GM12878 (cell line): ENCODE results near the gene OMG. TPM values are rescaled to one million over a fixed set of nuclear protein-coding genes. Genes with fewer than 3 reads are reported as not detected.

Source experiments
- ATAC-seq: fragments of 200-7000 bp; cut with Tn5 transposase; 3 replicates; pipeline ENCODE4 v1.9.1; 2020; ENCODE audit warnings: mild to moderate bottlenecking, moderate library complexity
- BruUV-seq: library from RNA; stranded (reverse); fragments of 400-500 nt; replicated peaks from 2 replicates; lab custom pipeline; 2021; lab: Mats Ljungman, UMichigan
- CTCF ChIA-PET: fragments of 300-600 bp; sonication (Branson Sonifier 250); formaldehyde crosslinking; extraction: SDS; loops from one replicate; lab custom pipeline; 2021; ENCODE audit warnings: inconsistent platforms; lab: Yijun Ruan, JAX
- POLR2A ChIA-PET: fragments of 350-600 bp; formaldehyde crosslinking; extraction: SDS; loops from one replicate; lab custom pipeline; 2021; ENCODE audit warnings: inconsistent platforms; lab: Charles Lee
- RAD21 ChIA-PET: fragments of 300-600 bp; sonication (Branson Sonifier 250); formaldehyde crosslinking; loops from one replicate; lab custom pipeline; 2023; ENCODE audit warnings: antibody characterized with exemption; ENCODE audit not compliant: unreplicated experiment; lab: Charles Lee
- SMC1A ChIA-PET: fragments of 300-600 bp; sonication (Branson Sonifier 250); formaldehyde crosslinking; loops from one replicate; lab custom pipeline; 2023; ENCODE audit not compliant: unreplicated experiment, uncharacterized antibody; lab: Charles Lee
- DNase-seq: peaks from one replicate; pipeline ENCODE4 v3.0.0-alpha.2; 2011; ENCODE audit warnings: low read depth, low spot score
- FAIRE-seq: peaks from 3 replicates; lab custom pipeline; 2011; peaks lifted over from hg19 to GRCh38; lab: Jason Lieb, UNC
- H2AFZ ChIP-seq: 2 replicates; pipeline ENCODE4 v1.6.0; 2011; ENCODE audit warnings: low read depth, low read length, control low read depth; ENCODE audit not compliant: control insufficient read depth
- H3K27ac ChIP-seq: 2 replicates; pipeline ENCODE4 v1.5.1; 2011; ENCODE audit warnings: control low read depth; ENCODE audit not compliant: control insufficient read depth, insufficient read depth
- H3K27me3 ChIP-seq, 2 experiments: replicated peaks in 1 of 2; 2 replicates each; pipeline versions ENCODE4 v1.6.0 to v1.6.1; 2011; ENCODE audit warnings: low read length in 1 of 2; ENCODE audit not compliant: control insufficient read depth in 2 of 2, insufficient read depth in 2 of 2
- H3K36me3 ChIP-seq, 2 experiments: 2 replicates each; pipeline ENCODE4 v1.5.1; 2011; ENCODE audit warnings: low read length in 1 of 2; ENCODE audit not compliant: control insufficient read depth in 2 of 2, insufficient read depth in 2 of 2
- H3K4me1 ChIP-seq: 2 replicates; pipeline ENCODE4 v1.6.1; 2011; ENCODE audit warnings: mild to moderate bottlenecking, low read length, moderate library complexity, mixed read lengths; ENCODE audit not compliant: control insufficient read depth, insufficient read depth
- H3K4me2 ChIP-seq: 2 replicates; pipeline ENCODE4 v1.6.0; 2011; ENCODE audit warnings: control low read depth; ENCODE audit not compliant: control insufficient read depth, insufficient read depth
- H3K4me3 ChIP-seq: fragments of 200-600 bp; sonication (generic); 2 replicates; pipeline ENCODE4 v1.5.1; 2016
- H3K79me2 ChIP-seq: 2 replicates; pipeline ENCODE4 v1.6.0; 2011; ENCODE audit warnings: low read length; ENCODE audit not compliant: control insufficient read depth, insufficient read depth
- H3K9ac ChIP-seq: 2 replicates; pipeline ENCODE4 v1.8.0; 2011; ENCODE audit warnings: low read length, control low read depth, mixed read lengths; ENCODE audit not compliant: control insufficient read depth, insufficient read depth
- H3K9me3 ChIP-seq: replicated peaks from 3 replicates; pipeline ENCODE4 v1.5.1; 2011; ENCODE audit warnings: mild to moderate bottlenecking, low read length; ENCODE audit not compliant: control insufficient read depth, insufficient read depth
- H4K20me1 ChIP-seq: 2 replicates; pipeline ENCODE4 v1.6.0; 2011; ENCODE audit not compliant: control insufficient read depth, insufficient read depth
- BACH1 ChIP-seq: fragments of 450-650 bp; IDR thresholded peaks from 2 replicates; pipeline ENCODE4 v1.6.1; 2017; ENCODE audit warnings: mild to moderate bottlenecking, borderline replicate concordance
- CBX5 ChIP-seq: sonication (generic); IDR thresholded peaks from 2 replicates; pipeline ENCODE4 v1.6.1; 2016; ENCODE audit warnings: low read depth, moderate library complexity, mild to moderate bottlenecking, inconsistent platforms
- CHD4 ChIP-seq: fragments of 200-600 bp; sonication (generic); IDR thresholded peaks from 2 replicates; pipeline ENCODE4 v1.6.1; 2016; ENCODE audit warnings: mild to moderate bottlenecking
- CREB1 ChIP-seq: IDR thresholded peaks from 2 replicates; pipeline ENCODE4 v1.6.1; 2012; ENCODE audit warnings: low read depth, mild to moderate bottlenecking, inconsistent platforms
- GABPA ChIP-seq: IDR thresholded peaks from 2 replicates; pipeline ENCODE4 v1.6.1; 2014; ENCODE audit warnings: antibody characterized with exemption, low read depth, mild to moderate bottlenecking, inconsistent platforms
- JUND ChIP-seq: IDR thresholded peaks from 2 replicates; pipeline ENCODE4 v1.6.1; 2012; ENCODE audit warnings: low read depth, mild to moderate bottlenecking, low read length, improper control_type of control experiment, moderate library complexity
- KDM1A ChIP-seq: fragments of 200-600 bp; sonication (generic); IDR thresholded peaks from 2 replicates; pipeline ENCODE4 v1.6.1; 2016; ENCODE audit warnings: borderline replicate concordance
- KLF5 ChIP-seq: fragments of 450-650 bp; IDR thresholded peaks from 2 replicates; pipeline ENCODE4 v1.6.1; 2014; ENCODE audit warnings: mild to moderate bottlenecking; ENCODE audit not compliant: partially characterized antibody
- NFYB ChIP-seq: IDR thresholded peaks from 2 replicates; pipeline ENCODE4 v1.6.1; 2011; ENCODE audit warnings: low read depth, mild to moderate bottlenecking, low read length, improper control_type of control experiment, moderate library complexity; ENCODE audit not compliant: insufficient read depth
- NRF1 ChIP-seq: conservative IDR thresholded peaks from 2 replicates; pipeline ENCODE4 v1.6.1; 2011; ENCODE audit warnings: mild to moderate bottlenecking, low read depth, low read length, improper control_type of control experiment
- YY1 ChIP-seq: IDR thresholded peaks from 2 replicates; pipeline ENCODE4 v1.6.1; 2011; ENCODE audit warnings: low read depth, mild to moderate bottlenecking, low read length
- ZNF217 ChIP-seq: fragments of 450-650 bp; IDR thresholded peaks from 2 replicates; pipeline ENCODE4 v1.6.1; 2017; ENCODE audit warnings: antibody characterized with exemption, mild to moderate bottlenecking
- WGBS: methylation state at CpG from one replicate; pipeline ENCODE4 v1.1.6; 2016; ENCODE audit warnings: low lambda C conversion rate; ENCODE audit not compliant: insufficient replicate concordance, insufficient coverage; ENCODE audit errors: missing lambda C conversion rate; 5-methylcytosine and 5-hydroxymethylcytosine counted together
- in situ Hi-C: fragments of 300-500 bp; cut with MboI; formaldehyde crosslinking; loops from 9 replicates; pipeline ENCODE4 v1.14.3; 2018; ENCODE audit warnings: mixed read lengths
- intact Hi-C: fragments of 100-400 bp; cut with micrococcal nuclease; formaldehyde crosslinking; loops from one replicate; pipeline ENCODE4 v1.14.2; 2022; ENCODE audit not compliant: unreplicated experiment
- polyA plus RNA-seq, 11 experiments: library from polyadenylated mRNA; depleted of rRNA in 4 of 11; unstranded in 6 of 11; stranded (reverse) in 5 of 11; fragments of >200 nt; fragmentation: Nextera tagmentation in 4 of 11; fragmentation: Illumina TruSeq in 1 of 11; extraction: Ambion mirVana in 4 of 11; extraction: Trizol in 1 of 11; gene quantifications; 1 replicate in 1 of 11; 2 replicates in 10 of 11; pipeline versions ENCODE4 v1.2.1 to v1.2.3, GENCODE V29; 2011 to 2016; ENCODE audit warnings: inconsistent platforms in 2 of 11, missing spikeins in 2 of 11, low read depth in 1 of 11
- total RNA-seq, 4 experiments: library from RNA; depleted of rRNA in 3 of 4; stranded (reverse); fragments of >200 nt in 3 of 4; fragmentation: Illumina TruSeq in 1 of 4; extraction: Trizol in 1 of 4; gene quantifications; 2 replicates each; pipeline versions ENCODE4 v1.2.1 to v1.2.3, GENCODE V29; 2013 to 2021
- TF ChIP-seq, protein P1 (sequence below): fragments of 450-650 bp; IDR thresholded peaks from 2 replicates; pipeline ENCODE4 v1.6.1; 2018; ENCODE audit warnings: borderline replicate concordance, mild to moderate bottlenecking; ENCODE audit not compliant: partially characterized antibody
- TF ChIP-seq, protein P2 (sequence below): fragments of 450-650 bp; formaldehyde crosslinking; IDR thresholded peaks from 2 replicates; pipeline ENCODE4 v1.4.0; 2022; ENCODE audit warnings: mild to moderate bottlenecking, moderate library complexity
- TF ChIP-seq, protein P3 (sequence below): fragments of 450-650 bp; formaldehyde crosslinking; IDR thresholded peaks from 2 replicates; pipeline ENCODE4 v1.5.0; 2022; ENCODE audit warnings: mild to moderate bottlenecking, missing genetic modification characterization

Gene OMG
- total and polyA plus RNA-seq, 10 of the 15 experiments (the other 5 are each of a cell fraction or from before 2014, with no cell fraction given), result 0.09 to 0.96 (median 0.26) TPM

DNA sequence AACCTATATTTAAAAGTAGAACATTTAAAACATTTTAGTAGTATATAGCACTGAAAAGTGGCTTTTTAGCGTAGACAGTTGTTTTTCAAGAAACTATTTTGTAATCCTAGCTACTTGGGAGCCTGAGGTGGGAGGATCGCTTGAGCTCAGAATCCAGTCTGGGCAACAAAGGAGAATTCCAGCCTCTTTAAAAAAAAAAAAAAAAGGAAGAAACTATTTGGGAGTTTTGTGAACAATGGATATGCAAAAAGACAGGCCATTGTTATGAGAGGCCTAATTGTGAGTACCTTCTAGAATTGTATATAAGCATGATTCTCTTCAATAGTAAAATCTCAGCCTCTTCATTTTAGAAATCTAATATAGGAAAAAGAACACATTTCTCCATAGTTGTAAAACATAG, 17.6 kb downstream of the OMG start:
- ATAC-seq, result no peak
- Histone ChIP-seq H3K4me2 (no peak overlapping the region), H3K27me3 (no peaks in the 10 kb centered on the region), H3K36me3 (peaks cover 0 to 7% of the 10 kb centered on the region in 2 experiments; a peak in 2 of 4 replicates), H3K79me2 (no peaks in the 10 kb centered on the region), H4K20me1 (no peaks in the 10 kb centered on the region), H3K9me3 (no peaks in the 10 kb centered on the region), H3K4me1 (no peaks in the 10 kb centered on the region), H3K4me3 (no peak overlapping the region), H3K27ac (no peak overlapping the region), H2AFZ (no peak overlapping the region), H3K9ac (no peak overlapping the region)
- no peak for DNase-seq
- POLR2A ChIA-PET, result interaction anchor here (0.7 kb wide), 1 partner anchor 422 kb away, joined by 3 read pairs; no protein-coding TSS in a partner anchor
- in situ Hi-C loops (no loop called here), intact Hi-C loops (no loop called here)
- RAD21 ChIA-PET, result no interaction called here
- CTCF ChIA-PET, result no interaction called here
- no peak for FAIRE-seq
- no TSS peak for BruUV-seq
- 91% methylated on average over 2 of the region's 2 CpGs for WGBS
- SMC1A ChIA-PET, result interaction anchor here (0.6 kb wide), 2 partner anchors 13 to 397 kb away, joined by 3 to 6 read pairs; no protein-coding TSS in a partner anchor
- TF ChIP-seq, protein P1, sequence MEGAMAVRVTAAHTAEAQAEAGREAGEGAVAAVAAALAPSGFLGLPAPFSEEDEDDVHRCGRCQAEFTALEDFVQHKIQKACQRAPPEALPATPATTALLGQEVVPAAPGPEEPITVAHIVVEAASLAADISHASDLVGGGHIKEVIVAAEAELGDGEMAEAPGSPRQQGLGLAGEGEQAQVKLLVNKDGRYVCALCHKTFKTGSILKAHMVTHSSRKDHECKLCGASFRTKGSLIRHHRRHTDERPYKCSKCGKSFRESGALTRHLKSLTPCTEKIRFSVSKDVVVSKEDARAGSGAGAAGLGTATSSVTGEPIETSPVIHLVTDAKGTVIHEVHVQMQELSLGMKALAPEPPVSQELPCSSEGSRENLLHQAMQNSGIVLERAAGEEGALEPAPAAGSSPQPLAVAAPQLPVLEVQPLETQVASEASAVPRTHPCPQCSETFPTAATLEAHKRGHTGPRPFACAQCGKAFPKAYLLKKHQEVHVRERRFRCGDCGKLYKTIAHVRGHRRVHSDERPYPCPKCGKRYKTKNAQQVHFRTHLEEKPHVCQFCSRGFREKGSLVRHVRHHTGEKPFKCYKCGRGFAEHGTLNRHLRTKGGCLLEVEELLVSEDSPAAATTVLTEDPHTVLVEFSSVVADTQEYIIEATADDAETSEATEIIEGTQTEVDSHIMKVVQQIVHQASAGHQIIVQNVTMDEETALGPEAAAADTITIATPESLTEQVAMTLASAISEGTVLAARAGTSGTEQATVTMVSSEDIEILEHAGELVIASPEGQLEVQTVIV, result no peak
- TF ChIP-seq KLF5 (no peak), BACH1 (no peak), CBX5 (no peak), JUND (no peak), GABPA (no peak), CHD4 (no peak), NFYB (no peak), KDM1A (no peak), YY1 (no peak), NRF1 (no peak), CREB1 (no peak), ZNF217 (no peak)
- TF ChIP-seq, protein P2, sequence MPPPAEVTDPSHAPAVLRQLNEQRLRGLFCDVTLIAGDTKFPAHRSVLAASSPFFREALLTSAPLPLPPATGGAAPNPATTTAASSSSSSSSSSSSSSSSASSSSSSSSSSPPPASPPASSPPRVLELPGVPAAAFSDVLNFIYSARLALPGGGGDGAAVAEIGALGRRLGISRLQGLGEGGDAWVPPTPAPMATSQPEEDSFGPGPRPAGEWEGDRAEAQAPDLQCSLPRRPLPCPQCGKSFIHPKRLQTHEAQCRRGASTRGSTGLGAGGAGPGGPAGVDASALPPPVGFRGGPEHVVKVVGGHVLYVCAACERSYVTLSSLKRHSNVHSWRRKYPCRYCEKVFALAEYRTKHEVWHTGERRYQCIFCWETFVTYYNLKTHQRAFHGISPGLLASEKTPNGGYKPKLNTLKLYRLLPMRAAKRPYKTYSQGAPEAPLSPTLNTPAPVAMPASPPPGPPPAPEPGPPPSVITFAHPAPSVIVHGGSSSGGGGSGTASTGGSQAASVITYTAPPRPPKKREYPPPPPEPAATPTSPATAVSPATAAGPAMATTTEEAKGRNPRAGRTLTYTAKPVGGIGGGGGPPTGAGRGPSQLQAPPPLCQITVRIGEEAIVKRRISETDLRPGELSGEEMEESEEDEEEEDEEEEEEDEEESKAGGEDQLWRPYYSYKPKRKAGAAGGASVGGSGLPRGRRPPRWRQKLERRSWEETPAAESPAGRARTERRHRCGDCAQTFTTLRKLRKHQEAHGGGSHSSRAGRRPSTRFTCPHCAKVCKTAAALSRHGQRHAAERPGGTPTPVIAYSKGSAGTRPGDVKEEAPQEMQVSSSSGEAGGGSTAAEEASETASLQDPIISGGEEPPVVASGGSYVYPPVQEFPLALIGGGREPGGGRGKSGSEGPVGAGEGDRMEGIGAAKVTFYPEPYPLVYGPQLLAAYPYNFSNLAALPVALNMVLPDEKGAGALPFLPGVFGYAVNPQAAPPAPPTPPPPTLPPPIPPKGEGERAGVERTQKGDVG (CRISPR knock-in tag), result no peak
- TF ChIP-seq, protein P3, sequence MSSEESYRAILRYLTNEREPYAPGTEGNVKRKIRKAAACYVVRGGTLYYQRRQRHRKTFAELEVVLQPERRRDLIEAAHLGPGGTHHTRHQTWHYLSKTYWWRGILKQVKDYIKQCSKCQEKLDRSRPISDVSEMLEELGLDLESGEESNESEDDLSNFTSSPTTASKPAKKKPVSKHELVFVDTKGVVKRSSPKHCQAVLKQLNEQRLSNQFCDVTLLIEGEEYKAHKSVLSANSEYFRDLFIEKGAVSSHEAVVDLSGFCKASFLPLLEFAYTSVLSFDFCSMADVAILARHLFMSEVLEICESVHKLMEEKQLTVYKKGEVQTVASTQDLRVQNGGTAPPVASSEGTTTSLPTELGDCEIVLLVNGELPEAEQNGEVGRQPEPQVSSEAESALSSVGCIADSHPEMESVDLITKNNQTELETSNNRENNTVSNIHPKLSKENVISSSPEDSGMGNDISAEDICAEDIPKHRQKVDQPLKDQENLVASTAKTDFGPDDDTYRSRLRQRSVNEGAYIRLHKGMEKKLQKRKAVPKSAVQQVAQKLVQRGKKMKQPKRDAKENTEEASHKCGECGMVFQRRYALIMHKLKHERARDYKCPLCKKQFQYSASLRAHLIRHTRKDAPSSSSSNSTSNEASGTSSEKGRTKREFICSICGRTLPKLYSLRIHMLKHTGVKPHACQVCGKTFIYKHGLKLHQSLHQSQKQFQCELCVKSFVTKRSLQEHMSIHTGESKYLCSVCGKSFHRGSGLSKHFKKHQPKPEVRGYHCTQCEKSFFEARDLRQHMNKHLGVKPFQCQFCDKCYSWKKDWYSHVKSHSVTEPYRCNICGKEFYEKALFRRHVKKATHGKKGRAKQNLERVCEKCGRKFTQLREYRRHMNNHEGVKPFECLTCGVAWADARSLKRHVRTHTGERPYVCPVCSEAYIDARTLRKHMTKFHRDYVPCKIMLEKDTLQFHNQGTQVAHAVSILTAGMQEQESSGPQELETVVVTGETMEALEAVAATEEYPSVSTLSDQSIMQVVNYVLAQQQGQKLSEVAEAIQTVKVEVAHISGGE (CRISPR knock-in tag), result no peak
